RWPE2 (cell line): ENCODE measurements around the gene NCF2.

ENCODE experiments used
- ATAC-seq: fragments of 200-7000 bp; cut with Tn5 transposase; 3 replicates; pipeline ENCODE4 v1.9.1; 2021; ENCODE audit warnings: low read depth
- DNase-seq: peaks from one replicate; pipeline ENCODE4 v3.0.0-alpha.2; 2020; ENCODE audit warnings: low spot score
- H3K27ac ChIP-seq: fragments of 450-650 bp; 2 replicates; pipeline ENCODE4 v1.5.1; 2017; ENCODE audit warnings: mild to moderate bottlenecking; ENCODE audit not compliant: poor library complexity, severe bottlenecking
- H3K27me3 ChIP-seq: fragments of 250-450 bp; sonication (Bioruptor Pico); 2 replicates; pipeline ENCODE4 v1.5.1; 2021; ENCODE audit warnings: mild to moderate bottlenecking, moderate library complexity; ENCODE audit not compliant: insufficient read depth, poor library complexity, severe bottlenecking
- H3K36me3 ChIP-seq: fragments of 250-450 bp; sonication (Bioruptor Pico); 2 replicates; pipeline ENCODE4 v1.5.1; 2020; ENCODE audit warnings: low read depth, mild to moderate bottlenecking, moderate library complexity
- H3K4me1 ChIP-seq: fragments of 250-450 bp; sonication (Bioruptor Pico); 2 replicates; pipeline ENCODE4 v1.5.1; 2021; ENCODE audit warnings: mild to moderate bottlenecking, moderate library complexity; ENCODE audit not compliant: insufficient read depth, poor library complexity, severe bottlenecking
- H3K4me3 ChIP-seq: fragments of 250-450 bp; sonication (Bioruptor Pico); 2 replicates; pipeline ENCODE4 v1.5.1; 2021; ENCODE audit warnings: mild to moderate bottlenecking, moderate library complexity; ENCODE audit not compliant: severe bottlenecking
- H3K9me3 ChIP-seq: fragments of 250-450 bp; sonication (Bioruptor Pico); 2 replicates; pipeline ENCODE4 v1.5.1; 2021; ENCODE audit warnings: mild to moderate bottlenecking, moderate library complexity; ENCODE audit not compliant: severe bottlenecking
- CTCF ChIP-seq: fragments of 450-650 bp; IDR thresholded peaks from one replicate; pipeline ENCODE4 v1.5.1; 2017; ENCODE audit warnings: mild to moderate bottlenecking, moderate library complexity; ENCODE audit not compliant: poor library complexity, severe bottlenecking

The NCF2 gene

DNA sequence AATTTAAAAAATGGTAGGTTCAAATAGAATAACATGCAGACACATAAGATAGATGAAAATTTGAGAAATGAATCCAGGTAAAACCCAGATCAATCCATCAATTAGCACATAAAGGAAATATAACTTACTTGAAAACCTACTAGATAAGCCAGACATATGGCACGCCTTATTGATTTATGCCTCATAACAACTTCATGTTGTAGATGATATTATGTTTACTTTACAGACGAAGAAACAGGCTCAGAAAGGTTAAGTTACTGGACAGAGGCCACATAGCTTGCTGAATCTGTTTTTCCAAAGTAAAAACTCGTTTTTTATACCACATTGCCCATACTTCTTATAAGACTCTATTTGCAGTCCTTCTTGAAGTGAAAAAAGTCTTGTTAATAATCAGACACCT is 22.1 kb upstream of the NCF2 start:
- TF ChIP-seq CTCF: no peak
- ATAC-seq: no peak
- Histone ChIP-seq H3K9me3 (no peaks in the 10 kb centered on the region), H3K4me3 (no peak overlapping the region), H3K27me3 (no peaks in the 10 kb centered on the region), H3K36me3 (no peaks in the 10 kb centered on the region), H3K27ac (peak overlapping the region; percentile 18), H3K4me1 (peaks cover 34% of the 10 kb centered on the region)
- no peak for DNase-seq

GRCh38 chr1:183611021-183611420 is 20.8 kb upstream of the NCF2 start:
- Histone ChIP-seq H3K4me1 (peaks cover 34% of the 10 kb centered on the region), H3K36me3 (no peaks in the 10 kb centered on the region), H3K27me3 (no peaks in the 10 kb centered on the region), H3K27ac (peak overlapping the region; percentile 73), H3K9me3 (no peaks in the 10 kb centered on the region), H3K4me3 (no peak overlapping the region)
- ATAC-seq (no peak), DNase-seq (no peak)
- TF ChIP-seq CTCF: no peak

DNA sequence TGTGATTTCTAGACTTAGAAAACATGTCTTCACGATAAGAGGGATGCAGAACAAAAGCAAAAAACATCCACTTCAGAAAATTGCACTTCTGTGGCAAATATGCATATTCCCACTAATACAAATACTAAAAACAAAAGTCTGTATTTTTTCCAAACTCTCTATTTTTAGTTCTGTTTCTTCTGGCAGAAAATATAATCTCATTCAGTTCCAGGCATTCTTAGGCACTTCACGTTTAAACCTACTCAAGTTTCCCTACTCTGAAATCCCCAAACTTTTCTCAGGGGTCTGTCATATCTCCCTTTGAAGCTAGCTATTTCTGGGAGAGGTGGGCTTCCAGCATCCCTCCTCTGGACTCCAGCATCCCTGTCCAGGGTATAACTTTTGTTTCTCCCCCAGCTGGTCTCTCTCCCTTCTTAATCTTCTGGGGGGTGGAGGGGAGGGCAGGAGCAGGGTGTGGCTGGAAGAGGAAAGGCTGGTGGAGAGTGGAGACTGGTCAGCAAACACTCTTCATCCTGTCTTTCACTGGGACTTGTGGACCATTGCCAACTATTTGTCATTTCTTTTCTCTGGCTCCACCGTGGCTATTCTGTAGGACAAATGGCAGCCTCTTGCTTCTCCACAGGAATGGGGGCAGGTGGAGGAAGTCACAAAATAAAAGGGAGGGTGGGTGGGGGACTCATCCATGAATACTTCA is 19.6 kb upstream of the NCF2 start:
- H3K9me3 ChIP-seq: no peaks in the 10 kb centered on the region
- H3K27me3 ChIP-seq: no peaks in the 10 kb centered on the region
- H3K27ac ChIP-seq: peak overlapping the region; percentile 73
- H3K36me3 ChIP-seq: no peaks in the 10 kb centered on the region
- no peak for TF ChIP-seq CTCF
- H3K4me1 ChIP-seq: peaks cover 34% of the 10 kb centered on the region
- H3K4me3 ChIP-seq: no peak overlapping the region
- no peak for DNase-seq
- ATAC-seq: no peak; the same call in 2 of the 3 replicates

- no peaks in the 10 kb centered on the region for H3K36me3 ChIP-seq
- H3K4me1 ChIP-seq: peaks cover 34% of the 10 kb centered on the region
- no peak overlapping the region for H3K4me3 ChIP-seq
- no peaks in the 10 kb centered on the region for H3K27me3 ChIP-seq
- no peak for DNase-seq
- no peaks in the 10 kb centered on the region for H3K9me3 ChIP-seq
- peak; percentile 34 for ATAC-seq
- peak overlapping the region; percentile 73 for H3K27ac ChIP-seq
- peak; percentile 56 for TF ChIP-seq CTCF
Measured at GRCh38 chr1:183609313-183609712, 19.1 kb upstream of the NCF2 start.

DNA sequence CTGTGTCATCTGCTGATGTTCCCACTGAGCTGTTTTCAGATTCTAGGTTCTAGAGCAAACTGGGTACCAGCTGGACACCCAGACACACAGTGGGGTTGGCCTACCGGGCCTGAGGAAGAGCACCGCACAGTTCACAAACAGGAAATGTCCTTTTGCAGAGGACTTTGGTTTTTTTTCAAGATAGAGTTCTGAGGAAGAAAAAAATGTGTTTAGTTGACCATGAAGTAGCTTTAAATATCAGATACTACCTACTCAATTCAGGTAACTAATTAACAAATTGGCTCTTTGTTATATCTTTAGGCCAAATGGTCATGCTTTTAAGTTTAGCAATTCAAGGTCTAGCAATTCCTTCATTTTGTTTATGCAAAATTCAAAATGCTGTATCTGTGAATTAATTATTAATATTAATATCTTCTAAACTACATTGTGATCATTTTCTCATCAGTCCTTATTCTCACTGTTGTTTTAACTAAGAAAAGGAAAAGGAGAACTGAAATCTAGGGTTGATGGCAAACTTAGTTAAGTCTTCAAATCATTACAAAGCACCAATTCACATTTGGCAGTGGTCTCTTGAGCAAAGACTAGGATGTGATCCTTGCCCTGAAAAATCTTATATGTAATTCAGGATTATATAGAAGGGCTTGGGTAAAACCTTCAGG is 17.2 kb upstream of the NCF2 start:
- H3K27me3 ChIP-seq: no peaks in the 10 kb centered on the region
- no peaks in the 10 kb centered on the region for H3K9me3 ChIP-seq
- ATAC-seq (no peak), DNase-seq (no peak)
- TF ChIP-seq CTCF: no peak
- H3K4me3 ChIP-seq: no peak overlapping the region
- H3K4me1 ChIP-seq: peaks cover 27% of the 10 kb centered on the region
- H3K36me3 ChIP-seq: no peaks in the 10 kb centered on the region
- H3K27ac ChIP-seq: peak overlapping the region; percentile 73
